HEK293 (cell line): ENCODE results near the gene DBNL.

Source experiments
- CTCF ChIA-PET: fragments of 350-600 bp; formaldehyde crosslinking; extraction: SDS; loops from one replicate; lab custom pipeline; 2021; ENCODE audit warnings: antibody characterized with exemption; lab: Yijun Ruan, JAX
- POLR2A ChIA-PET: fragments of 300-600 bp; formaldehyde crosslinking; extraction: SDS; loops from one replicate; lab custom pipeline; 2020; ENCODE audit warnings: antibody characterized with exemption, inconsistent platforms; lab: Yijun Ruan, JAX
- H3K27ac ChIP-seq: fragments of 200-500 bp; sonication (Bioruptor generic); 2 replicates; pipeline ENCODE4 v1.5.1; 2014; ENCODE audit warnings: low read depth, low read length, control low read depth, inconsistent platforms; ENCODE audit errors: extremely low read depth
- H3K36me3 ChIP-seq, 2 experiments: fragments of 200-500 bp in 1 of 2; sonication (Bioruptor generic) in 1 of 2; 1 replicate in 1 of 2; 2 replicates in 1 of 2; pipeline ENCODE4 v1.5.1; 2014 to 2017; ENCODE audit warnings: inconsistent platforms in 2 of 2, low read length in 2 of 2; ENCODE audit not compliant: control insufficient read depth in 2 of 2, insufficient read depth in 1 of 2
- H3K4me1 ChIP-seq: fragments of 200-500 bp; sonication (Bioruptor generic); 2 replicates; pipeline ENCODE4 v1.5.1; 2014; ENCODE audit warnings: mild to moderate bottlenecking, low read length, inconsistent platforms; ENCODE audit not compliant: control insufficient read depth, insufficient read depth
- H3K4me3 ChIP-seq: 2 replicates; pipeline ENCODE4 v1.5.1; 2011; ENCODE audit warnings: low read depth, mild to moderate bottlenecking, control low read depth, low read length, moderate library complexity
- H3K9me3 ChIP-seq: fragments of 200-500 bp; sonication (Bioruptor generic); 2 replicates; pipeline ENCODE4 v1.5.1; 2014; ENCODE audit warnings: low read depth, low read length, inconsistent platforms; ENCODE audit not compliant: control insufficient read depth, insufficient read depth
- KLF17 ChIP-seq: fragments of 450-650 bp; formaldehyde crosslinking; IDR thresholded peaks from 2 replicates; pipeline ENCODE4 v1.5.1; 2016; ENCODE audit warnings: missing biosample characterization, missing genetic modification characterization
- MEIS1 ChIP-seq: sonication (generic); formaldehyde crosslinking; IDR thresholded peaks from 2 replicates; pipeline ENCODE4 v1.8.1; 2022; ENCODE audit warnings: missing genetic modification reagents, mild to moderate bottlenecking, borderline replicate concordance
- OVOL3 ChIP-seq: fragments of 450-650 bp; formaldehyde crosslinking; IDR thresholded peaks from 2 replicates; pipeline ENCODE4 v1.5.1; 2016; ENCODE audit warnings: missing biosample characterization, missing genetic modification characterization
- SP2 ChIP-seq: fragments of 450-650 bp; formaldehyde crosslinking; IDR thresholded peaks from 2 replicates; pipeline ENCODE4 v1.5.1; 2016; ENCODE audit warnings: missing biosample characterization, missing genetic modification characterization
- ZBTB17 ChIP-seq: fragments of 450-650 bp; formaldehyde crosslinking; IDR thresholded peaks from 2 replicates; pipeline ENCODE4 v1.5.1; 2016; ENCODE audit warnings: missing biosample characterization, missing genetic modification characterization
- ZBTB49 ChIP-seq: fragments of 450-650 bp; formaldehyde crosslinking; IDR thresholded peaks from 2 replicates; pipeline ENCODE4 v1.5.1; 2016; ENCODE audit warnings: missing biosample characterization, missing genetic modification characterization, low read depth
- ZBTB6 ChIP-seq: fragments of 450-650 bp; formaldehyde crosslinking; IDR thresholded peaks from 2 replicates; pipeline ENCODE4 v1.5.1; 2017; ENCODE audit warnings: missing biosample characterization, missing genetic modification characterization
- ZBTB8A ChIP-seq: fragments of 450-650 bp; formaldehyde crosslinking; IDR thresholded peaks from 2 replicates; pipeline ENCODE4 v1.5.1; 2016; ENCODE audit warnings: missing biosample characterization, missing genetic modification characterization
- ZFP69B ChIP-seq: fragments of 450-650 bp; formaldehyde crosslinking; IDR thresholded peaks from 2 replicates; pipeline ENCODE4 v1.5.1; 2016; ENCODE audit warnings: missing biosample characterization, missing genetic modification characterization
- ZNF16 ChIP-seq: fragments of 450-650 bp; formaldehyde crosslinking; IDR thresholded peaks from 2 replicates; pipeline ENCODE4 v1.5.1; 2016; ENCODE audit warnings: low read depth, missing biosample characterization, missing genetic modification characterization
- ZNF239 ChIP-seq: fragments of 450-650 bp; formaldehyde crosslinking; IDR thresholded peaks from 2 replicates; pipeline ENCODE4 v1.5.1; 2016; ENCODE audit warnings: missing biosample characterization, missing genetic modification characterization
- ZNF416 ChIP-seq: fragments of 450-650 bp; formaldehyde crosslinking; IDR thresholded peaks from 2 replicates; pipeline ENCODE4 v1.5.1; 2016; ENCODE audit warnings: missing biosample characterization, missing genetic modification characterization
- ZNF548 ChIP-seq: fragments of 450-650 bp; formaldehyde crosslinking; IDR thresholded peaks from 2 replicates; pipeline ENCODE4 v1.5.1; 2016; ENCODE audit warnings: missing biosample characterization, missing genetic modification characterization
- ZNF571 ChIP-seq: fragments of 450-650 bp; formaldehyde crosslinking; IDR thresholded peaks from 2 replicates; pipeline ENCODE4 v1.5.0; 2017; ENCODE audit warnings: missing biosample characterization, missing genetic modification characterization
- ZNF621 ChIP-seq: fragments of 450-650 bp; formaldehyde crosslinking; IDR thresholded peaks from 2 replicates; pipeline ENCODE4 v1.5.1; 2017; ENCODE audit warnings: missing biosample characterization, missing genetic modification characterization
- ZNF639 ChIP-seq: fragments of 450-650 bp; formaldehyde crosslinking; IDR thresholded peaks from 2 replicates; pipeline ENCODE4 v1.5.1; 2016; ENCODE audit warnings: missing biosample characterization, missing genetic modification characterization

The DBNL gene

GRCh38 chr7:44094883-44095592, 50.5 kb downstream of the DBNL start (continued):
- TF ChIP-seq MEIS1 (CRISPR knock-in tag) (no peak), ZBTB8A (tag by site-specific recombination) (no peak), ZNF548 (tag by site-specific recombination) (no peak), ZBTB17 (tag by site-specific recombination) (0 out of 2 replicates have a peak, but pooled peaks have one; percentile 15), SP2 (tag by site-specific recombination) (no peak), ZNF416 (tag by site-specific recombination) (no peak)

- H3K9me3 ChIP-seq: no peaks in the 10 kb centered on the region
- no peak overlapping the region for H3K4me3 ChIP-seq
- CTCF ChIA-PET: no interaction called here
- H3K36me3 ChIP-seq: no peaks in the 10 kb centered on the region
- POLR2A ChIA-PET: no interaction called here
- no peak for TF ChIP-seq ZNF16 (tag by site-specific recombination)
- no peak for TF ChIP-seq ZBTB49 (tag by site-specific recombination)
- no peak for TF ChIP-seq ZBTB6 (tag by site-specific recombination)
- TF ChIP-seq ZNF571 (tag by site-specific recombination): no peak
- no peak for TF ChIP-seq ZNF239 (tag by site-specific recombination)
- TF ChIP-seq OVOL3: no peak
- no peak for TF ChIP-seq KLF17 (tag by site-specific recombination)
- no peak for TF ChIP-seq ZNF621 (tag by site-specific recombination)
- no peak overlapping the region for H3K27ac ChIP-seq
- H3K4me1 ChIP-seq: no peaks in the 10 kb centered on the region; the same call in 1 of the 2 replicates
Measured at GRCh38 chr7:44095781-44096180, 51.3 kb downstream of the DBNL start.

- no peak for TF ChIP-seq ZNF639 (tag by site-specific recombination)
- no peak for TF ChIP-seq ZFP69B (tag by site-specific recombination)
Measured at GRCh38 chr7:44096326-44096881, 51.9 kb downstream of the DBNL start.

More at GRCh38 chr7:44096326-44096881, 51.9 kb downstream of the DBNL start:
- H3K36me3 ChIP-seq: no peaks in the 10 kb centered on the region
- no peaks in the 10 kb centered on the region for H3K9me3 ChIP-seq
- H3K4me1 ChIP-seq: no peaks in the 10 kb centered on the region; the same call in 1 of the 2 replicates
- no peak overlapping the region for H3K4me3 ChIP-seq
- POLR2A ChIA-PET: no interaction called here
- H3K27ac ChIP-seq: no peak overlapping the region
- CTCF ChIA-PET: interaction anchor here (0.7 kb wide), 1 partner anchor 127 kb away, joined by 4 read pairs; no protein-coding TSS in a partner anchor
